Right lobe of liver (tissue), 4 donors: ENCODE results near the gene PITX3.

Experiments used
- POLR2A ChIP-seq: fragments of 450-650 bp; IDR thresholded peaks from one replicate; pipeline ENCODE4 v1.6.1; 2017; ENCODE audit warnings: antibody characterized with exemption, mild to moderate bottlenecking
- TF ChIP-seq, protein P1 (sequence below), 4 donors: fragments of 200-600 bp in 3 of 4; fragments of 450-650 bp in 1 of 4; IDR thresholded peaks; one replicate each; pipeline versions ENCODE4 v1.5.1 to v1.8.0; 2016 to 2022; ENCODE audit warnings: antibody characterized with exemption in 4 of 4, mild to moderate bottlenecking in 2 of 4
- donor health status: DM: no; HTN: no; CAD: no.
- donor health status: DM: no; HTN: no; CAD: no.
- donor health status: DM: no; HTN: yes; CAD: no.

DNA sequence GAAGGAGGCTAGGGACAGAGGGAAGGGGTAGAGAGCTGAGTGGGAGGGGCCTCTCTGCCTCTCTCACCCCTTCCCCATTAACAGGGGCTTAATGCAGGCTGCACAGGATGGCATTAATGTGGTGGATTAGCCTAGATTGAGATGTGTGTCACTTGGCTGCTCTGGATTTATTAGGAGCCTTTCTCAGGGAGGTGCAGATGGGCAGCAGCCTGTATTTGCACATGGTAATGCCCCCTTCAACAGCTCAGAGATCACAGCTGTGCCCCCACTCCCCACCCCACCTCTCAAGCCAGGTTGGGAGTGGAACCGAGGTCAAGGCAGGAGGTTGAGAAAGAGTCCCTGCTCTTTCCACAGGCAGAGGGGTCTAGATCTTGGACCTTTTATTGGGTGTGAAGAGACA, 7.3 kb downstream of the PITX3 start:
- TF ChIP-seq, protein P1, sequence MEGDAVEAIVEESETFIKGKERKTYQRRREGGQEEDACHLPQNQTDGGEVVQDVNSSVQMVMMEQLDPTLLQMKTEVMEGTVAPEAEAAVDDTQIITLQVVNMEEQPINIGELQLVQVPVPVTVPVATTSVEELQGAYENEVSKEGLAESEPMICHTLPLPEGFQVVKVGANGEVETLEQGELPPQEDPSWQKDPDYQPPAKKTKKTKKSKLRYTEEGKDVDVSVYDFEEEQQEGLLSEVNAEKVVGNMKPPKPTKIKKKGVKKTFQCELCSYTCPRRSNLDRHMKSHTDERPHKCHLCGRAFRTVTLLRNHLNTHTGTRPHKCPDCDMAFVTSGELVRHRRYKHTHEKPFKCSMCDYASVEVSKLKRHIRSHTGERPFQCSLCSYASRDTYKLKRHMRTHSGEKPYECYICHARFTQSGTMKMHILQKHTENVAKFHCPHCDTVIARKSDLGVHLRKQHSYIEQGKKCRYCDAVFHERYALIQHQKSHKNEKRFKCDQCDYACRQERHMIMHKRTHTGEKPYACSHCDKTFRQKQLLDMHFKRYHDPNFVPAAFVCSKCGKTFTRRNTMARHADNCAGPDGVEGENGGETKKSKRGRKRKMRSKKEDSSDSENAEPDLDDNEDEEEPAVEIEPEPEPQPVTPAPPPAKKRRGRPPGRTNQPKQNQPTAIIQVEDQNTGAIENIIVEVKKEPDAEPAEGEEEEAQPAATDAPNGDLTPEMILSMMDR (IDR thresholded peaks at IDR 0.05): no peak
- no peak for TF ChIP-seq POLR2A
